Endothelial cell (in vitro differentiated cells): Measurements from ENCODE around the gene UBE2E1. TPM values are rescaled to one million over a fixed set of nuclear protein-coding genes. Genes with fewer than 3 reads are reported as not detected.

Source experiments
- DNase-seq: peaks from one replicate; pipeline ENCODE4 v3.0.0; 2021; ENCODE audit warnings: low spot score
- H3K27ac Mint-ChIP-seq: one replicate; pipeline ENCODE4 v1.8.0; 2021; ENCODE audit warnings: mixed read lengths, inconsistent platforms; ENCODE audit not compliant: unreplicated experiment
- H3K27me3 Mint-ChIP-seq: one replicate; pipeline ENCODE4 v1.8.0; 2021; ENCODE audit warnings: mild to moderate bottlenecking, moderate library complexity, mixed read lengths, inconsistent platforms; ENCODE audit not compliant: unreplicated experiment
- H3K36me3 Mint-ChIP-seq: one replicate; pipeline ENCODE4 v1.8.0; 2021; ENCODE audit warnings: mild to moderate bottlenecking, low read depth, mixed read lengths, inconsistent platforms; ENCODE audit not compliant: unreplicated experiment
- H3K4me1 Mint-ChIP-seq: one replicate; pipeline ENCODE4 v1.8.0; 2021; ENCODE audit warnings: mild to moderate bottlenecking, mixed read lengths, inconsistent platforms; ENCODE audit not compliant: unreplicated experiment
- H3K4me3 Mint-ChIP-seq: one replicate; pipeline ENCODE4 v1.8.0; 2021; ENCODE audit warnings: mild to moderate bottlenecking, mixed read lengths, inconsistent platforms; ENCODE audit not compliant: unreplicated experiment
- H3K9me3 Mint-ChIP-seq: one replicate; pipeline ENCODE4 v1.8.0; 2021; ENCODE audit warnings: mixed read lengths, inconsistent platforms; ENCODE audit not compliant: unreplicated experiment
- CTCF ChIP-seq: fragments of 200-600 bp; sonication (generic); IDR thresholded peaks from one replicate; pipeline ENCODE4 v1.5.0; 2021; ENCODE audit warnings: antibody characterized with exemption; ENCODE audit not compliant: unreplicated experiment
- total RNA-seq: library from RNA; stranded (reverse); fragmentation: NEBNext Ultra II Directional; extraction: Animal tissue kit (Norgen Biotek cat#: 25700); gene quantifications from one replicate; pipeline ENCODE4 v1.2.1, GENCODE V29; 2021; ENCODE audit not compliant: unreplicated experiment

Gene UBE2E1
- total RNA-seq, 1 donor from 2014 or later: 129 TPM

GRCh38 chr3:23816721-23817120 lies 11.0 kb downstream of the UBE2E1 start:
- H3K27me3 Mint-ChIP-seq: peaks cover 3% of the 10 kb centered on the region
- H3K27ac Mint-ChIP-seq: no peak overlapping the region

GRCh38 chr3:23817508-23818223 lies 11.9 kb downstream of the UBE2E1 start:
- Mint-ChIP-seq H3K9me3 (no peaks in the 10 kb centered on the region), H3K27me3 (peaks cover 3% of the 10 kb centered on the region), H3K4me1 (peaks cover 8% of the 10 kb centered on the region), H3K27ac (no peak overlapping the region), H3K4me3 (no peak overlapping the region), H3K36me3 (peaks cover 3% of the 10 kb centered on the region)
- no peak for DNase-seq
- no peak for TF ChIP-seq CTCF

More at GRCh38 chr3:23816721-23817120, 11.0 kb downstream of the UBE2E1 start:
- no peaks in the 10 kb centered on the region for H3K9me3 Mint-ChIP-seq
- peaks cover 8% of the 10 kb centered on the region for H3K4me1 Mint-ChIP-seq
- DNase-seq: no peak
- no peak overlapping the region for H3K4me3 Mint-ChIP-seq
- peaks cover 3% of the 10 kb centered on the region for H3K36me3 Mint-ChIP-seq
- no peak for TF ChIP-seq CTCF

DNA sequence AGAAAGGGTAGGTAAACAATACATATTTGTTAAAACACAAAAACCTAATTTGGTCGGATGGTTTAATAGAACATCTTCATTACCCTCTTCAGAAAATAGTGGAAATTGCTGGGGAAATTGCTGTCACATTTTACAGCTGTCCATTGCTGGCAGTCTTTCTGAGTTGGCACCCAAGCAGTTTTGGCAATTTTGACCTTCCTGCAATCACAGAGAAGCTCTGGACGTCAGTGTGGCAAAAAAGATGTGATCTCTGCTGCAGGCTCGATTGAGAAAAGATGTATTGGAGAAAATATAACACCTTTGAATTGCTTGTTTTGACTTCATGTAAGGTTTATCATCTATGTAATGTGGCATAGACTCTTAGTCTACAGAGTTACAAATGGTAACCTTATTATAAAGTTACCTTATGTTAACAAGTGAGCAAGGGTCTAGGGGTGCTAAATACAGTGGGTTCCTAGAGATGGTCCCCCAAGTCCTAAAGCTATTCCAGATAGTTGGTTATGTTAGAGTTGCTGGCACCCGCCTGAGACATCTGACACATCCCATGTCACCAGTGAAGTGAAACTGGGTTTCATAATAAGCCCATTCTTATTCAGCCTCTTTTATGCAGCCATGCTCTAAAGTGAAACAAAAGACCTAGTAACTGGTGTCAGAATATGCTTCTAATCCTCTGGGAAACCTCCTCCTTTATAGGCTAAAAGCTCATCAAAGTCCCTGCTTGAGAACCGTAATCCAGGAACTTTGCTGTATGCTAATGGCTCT lies 14.0 kb downstream of the UBE2E1 start:
- H3K36me3 Mint-ChIP-seq: peaks cover 3% of the 10 kb centered on the region
- H3K27me3 Mint-ChIP-seq: peaks cover 3% of the 10 kb centered on the region
- no peaks in the 10 kb centered on the region for H3K9me3 Mint-ChIP-seq
- H3K4me1 Mint-ChIP-seq: peaks cover 14% of the 10 kb centered on the region
- H3K4me3 Mint-ChIP-seq: no peak overlapping the region
- DNase-seq: no peak
- no peak overlapping the region for H3K27ac Mint-ChIP-seq
- no peak for TF ChIP-seq CTCF

DNA sequence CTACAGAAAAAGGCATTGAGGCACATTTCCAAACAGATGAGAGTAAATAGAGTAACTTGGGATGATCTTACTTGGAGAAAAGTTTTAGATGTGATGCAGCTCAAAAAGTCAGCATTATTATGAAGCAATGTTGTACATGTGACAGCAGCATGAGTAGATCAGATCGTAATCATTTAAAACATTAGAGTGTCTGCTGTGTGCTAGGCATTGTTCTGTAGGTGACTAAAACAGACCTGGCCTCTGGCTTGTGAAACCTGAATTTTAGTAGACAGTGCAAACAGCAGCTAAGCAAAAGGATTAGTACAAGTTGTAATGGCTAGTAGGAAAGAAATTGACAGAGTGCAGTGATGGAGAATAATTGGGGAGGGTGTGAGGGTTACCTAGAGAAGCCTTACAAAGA lies 15.1 kb downstream of the UBE2E1 start:
- H3K4me1 Mint-ChIP-seq: peaks cover 8% of the 10 kb centered on the region

More for the DNA sequence above, 15.1 kb downstream of the UBE2E1 start:
- Mint-ChIP-seq H3K9me3 (no peaks in the 10 kb centered on the region), H3K27ac (no peak overlapping the region), H3K36me3 (peaks cover 3% of the 10 kb centered on the region), H3K4me3 (no peak overlapping the region), H3K27me3 (peaks cover 3% of the 10 kb centered on the region)
- DNase-seq: no peak
- no peak for TF ChIP-seq CTCF
